NCI-H345 treated with DMSO at 0.1 percent for 48 hours (cell line): ENCODE data around the gene CENPP.

Experiments
- DNase-seq: peaks from one replicate; lab custom pipeline; 2025; ENCODE audit not compliant: unreplicated experiment; lab: John Stamatoyannopoulos, UW

CENPP gene

DNA sequence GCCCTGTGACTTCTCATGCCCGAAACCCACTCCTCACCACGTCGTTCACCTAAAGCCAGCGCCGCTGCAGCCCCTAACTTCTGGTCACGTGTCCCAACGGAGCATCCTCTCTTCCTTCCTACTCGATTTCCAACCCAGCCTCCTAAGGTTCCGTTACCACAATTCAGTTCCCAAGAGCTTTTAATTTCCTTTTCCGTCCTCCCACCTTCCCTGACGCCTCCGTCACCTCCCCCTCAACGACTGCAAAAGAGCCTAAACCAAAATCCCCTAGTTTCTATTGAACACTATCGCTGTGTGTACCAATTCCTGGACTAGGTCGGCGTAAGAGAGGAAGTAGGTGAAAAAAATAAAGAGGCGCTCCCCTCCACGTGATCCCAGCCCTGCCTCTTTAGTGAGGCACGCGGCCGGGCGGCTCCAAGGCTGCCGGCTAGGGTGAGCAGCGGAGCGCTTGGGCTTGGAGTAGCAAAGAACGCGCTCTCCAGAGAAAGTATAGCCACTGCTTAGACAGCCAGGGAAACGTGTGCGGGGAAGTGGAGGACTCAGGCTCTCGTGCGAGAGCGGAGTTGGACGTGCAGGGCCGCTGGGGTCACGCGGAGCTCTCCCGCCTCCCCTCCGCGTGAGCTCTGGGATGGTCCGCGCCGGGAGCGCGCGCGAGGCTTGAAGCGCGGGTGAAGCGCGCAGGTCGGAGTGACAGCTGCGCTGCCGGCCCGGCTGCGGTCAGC, at the start of gene CENPP, which contains the start of gene NOL8:
TSS of gene CENPP (plus strand) at position 685 of the 722 bp plus-strand sequence.
TSS of gene NOL8 (minus strand) at position 82 of the 722 bp plus-strand sequence. CDS start 1,189 bp downstream, outside the sequence.
- DNase-seq: peak; percentile 84

DNA sequence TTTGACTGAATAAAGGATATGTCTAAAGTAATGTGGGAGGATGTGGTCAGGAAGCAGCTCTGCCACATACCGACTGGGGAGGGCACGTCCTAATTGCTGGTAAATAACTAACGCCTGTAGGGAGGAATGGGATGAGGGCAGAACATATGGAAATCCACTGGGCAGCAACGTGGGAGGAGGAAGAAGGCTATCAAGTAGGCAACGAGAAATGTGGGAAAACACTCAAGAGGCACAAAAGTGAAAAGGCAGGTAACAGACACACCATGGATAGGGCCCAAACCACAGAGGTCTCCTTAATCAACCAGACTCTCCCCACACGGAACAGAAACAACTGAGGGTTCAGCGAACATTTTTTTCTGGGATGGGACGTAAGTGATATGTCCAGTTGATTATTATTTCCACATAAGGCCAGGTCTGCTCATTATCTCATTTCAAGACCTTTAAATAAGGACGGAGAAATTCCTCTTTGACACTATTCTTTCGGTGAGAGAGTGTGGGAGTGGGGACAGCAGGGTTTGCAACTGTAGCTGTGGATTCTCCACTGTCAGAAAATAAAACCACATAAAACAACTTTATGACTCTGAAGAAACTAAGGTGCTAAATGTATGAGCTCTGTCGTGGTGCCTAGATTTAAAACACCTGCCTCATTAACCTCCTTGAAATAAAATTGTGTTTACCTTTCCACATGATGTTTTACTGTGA, 49.3 kb upstream of the CENPP start:
- no peak for DNase-seq

DNA sequence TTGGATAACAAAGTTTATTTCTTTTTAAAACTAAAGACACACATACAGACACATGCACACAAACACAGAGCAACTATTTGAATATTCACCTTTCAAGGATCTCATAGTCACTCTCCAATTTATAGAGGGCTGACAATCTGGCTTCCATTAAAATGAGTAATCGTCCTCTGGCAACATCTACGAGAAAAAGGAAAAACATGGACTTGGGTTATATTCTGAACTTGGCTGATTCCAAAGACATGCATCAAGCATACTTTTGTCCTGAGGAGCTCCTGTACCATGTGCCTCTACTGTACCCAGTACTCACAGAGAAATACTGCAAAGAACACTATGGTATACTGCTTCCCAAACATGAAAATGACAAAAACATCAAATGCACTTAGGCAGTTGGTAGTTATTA, 47.6 kb upstream of the CENPP start:
- no peak for DNase-seq

DNA sequence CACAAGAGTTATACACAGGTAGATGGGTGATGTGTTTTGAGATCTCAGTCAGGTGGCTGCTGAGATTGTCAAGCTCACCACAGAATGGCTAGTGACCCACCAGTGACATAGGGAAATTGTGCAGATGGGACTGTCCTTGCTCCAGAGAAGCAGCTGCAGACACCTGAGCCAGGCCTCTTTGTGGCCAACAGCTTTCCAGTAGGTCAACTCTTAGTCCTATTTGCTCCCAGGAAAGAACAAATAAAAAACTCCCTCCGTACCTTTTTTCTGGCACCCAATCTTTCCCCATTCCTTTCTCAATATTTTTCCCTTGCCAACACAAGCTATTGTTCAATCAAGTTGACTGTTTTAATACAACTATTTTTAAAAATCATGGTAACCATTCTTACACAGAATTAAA, 46.5 kb upstream of the CENPP start:
- no peak for DNase-seq

DNA sequence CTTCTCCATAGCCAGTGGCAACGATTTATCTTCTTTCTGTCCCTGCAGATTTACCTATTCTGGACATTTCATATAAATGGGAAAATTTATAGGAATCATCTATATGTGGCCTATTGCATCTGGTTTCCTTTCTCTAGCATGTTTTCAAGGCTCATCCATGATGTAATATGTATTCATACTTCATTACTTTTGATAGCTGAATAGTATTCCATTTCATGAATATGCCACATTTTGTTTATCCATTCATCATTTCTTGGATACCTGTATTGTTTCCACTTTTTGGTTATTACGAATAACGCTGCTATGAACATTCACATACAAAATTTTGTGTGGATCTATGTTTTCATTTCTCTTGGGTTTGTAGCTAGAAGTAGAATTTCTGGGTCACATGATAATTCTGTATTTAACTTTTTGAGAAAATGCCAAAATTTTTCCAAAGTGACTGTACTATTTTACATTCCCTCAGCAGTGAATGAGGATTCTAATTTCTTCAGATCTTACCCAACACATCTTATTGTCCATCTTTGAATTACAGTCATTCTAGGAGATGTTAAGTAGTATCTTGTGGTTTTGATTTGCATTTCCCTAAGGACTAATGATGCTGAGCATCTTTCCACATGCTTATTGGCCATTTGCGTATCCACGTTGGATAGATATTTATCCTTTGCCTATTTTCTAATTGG, 35.9 kb upstream of the CENPP start:
- no peak for DNase-seq

DNA sequence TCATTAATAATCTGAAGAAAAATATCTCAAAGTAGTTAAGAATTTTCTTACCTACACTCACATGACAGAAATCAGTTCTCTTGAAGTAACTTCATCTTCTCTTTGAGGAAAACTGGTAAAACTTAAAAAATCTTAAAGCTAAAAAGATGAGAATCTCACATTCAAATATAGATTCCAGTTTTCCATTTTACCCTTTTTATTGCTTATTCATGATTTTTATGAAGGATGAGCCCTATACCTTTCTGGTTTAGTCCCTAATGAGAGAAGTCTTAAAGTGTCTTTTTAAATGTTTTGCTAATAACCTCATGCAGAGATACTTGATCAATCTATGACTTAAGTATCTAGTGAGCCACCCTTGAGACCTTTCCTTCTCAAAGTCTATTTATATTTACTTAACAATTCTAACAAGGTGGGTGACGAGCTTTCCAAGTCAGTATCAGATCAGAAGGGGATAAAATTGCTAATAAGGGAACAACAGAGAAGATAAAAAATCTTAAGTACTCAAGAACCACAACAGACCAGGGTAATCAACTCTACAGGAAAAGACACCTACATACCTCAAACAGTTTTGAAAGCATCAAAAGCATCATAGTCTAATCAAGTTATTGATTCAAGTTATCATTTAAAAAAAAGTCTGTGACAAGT, 34.8 kb upstream of the CENPP start:
- DNase-seq: no peak

DNA sequence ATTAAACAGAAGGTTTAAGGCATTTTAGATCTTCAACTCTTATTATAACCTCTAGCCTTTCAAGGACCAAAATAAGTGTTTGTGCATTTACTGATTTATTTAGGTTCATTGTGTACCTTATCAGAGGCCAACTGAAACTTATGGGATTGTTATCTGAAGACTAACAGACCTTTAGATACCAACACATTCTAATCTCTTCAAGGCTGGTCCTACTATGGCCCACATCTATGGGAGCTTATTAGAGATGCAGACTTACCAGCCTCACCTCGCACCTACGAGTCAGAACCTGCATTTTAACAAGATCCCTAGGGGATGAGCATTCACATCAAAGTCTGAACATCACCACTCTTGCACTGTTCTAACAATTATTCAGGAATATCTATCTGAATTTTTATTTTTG, 34.2 kb upstream of the CENPP start:
- no peak for DNase-seq

DNA sequence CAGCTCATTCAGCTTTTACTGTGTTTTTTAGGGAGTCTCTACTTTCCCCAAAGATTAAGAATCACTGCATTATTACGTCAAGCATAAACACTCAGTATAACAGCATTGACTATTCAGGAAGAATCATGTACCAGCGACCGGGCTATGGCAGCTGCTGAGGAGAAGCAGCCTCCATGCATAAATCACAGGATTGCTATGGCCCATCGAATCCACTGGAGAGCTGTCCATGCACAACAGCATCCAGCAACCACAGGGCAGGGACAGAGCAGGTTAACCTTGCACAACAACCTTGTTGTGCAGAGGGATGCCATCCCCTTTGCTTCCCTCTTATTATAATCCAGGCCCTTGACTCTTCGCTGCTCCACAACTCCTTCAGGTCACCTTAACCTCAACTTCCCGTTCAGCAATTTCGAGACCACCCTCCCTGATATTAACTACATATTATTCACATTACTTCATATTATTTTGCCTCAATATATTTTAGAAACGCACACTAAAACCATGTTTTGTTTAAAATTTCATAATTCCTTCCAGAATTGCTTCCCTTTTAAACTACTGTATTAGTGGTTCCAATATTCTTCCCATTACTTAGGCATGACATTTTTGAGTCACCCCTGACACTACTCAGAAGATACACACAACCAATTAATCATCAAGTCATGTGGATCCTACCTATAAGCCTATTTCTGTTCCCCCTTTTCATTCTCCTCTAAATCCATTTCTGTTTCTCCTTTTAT, 33.2 kb upstream of the CENPP start:
- no peak for DNase-seq

DNA sequence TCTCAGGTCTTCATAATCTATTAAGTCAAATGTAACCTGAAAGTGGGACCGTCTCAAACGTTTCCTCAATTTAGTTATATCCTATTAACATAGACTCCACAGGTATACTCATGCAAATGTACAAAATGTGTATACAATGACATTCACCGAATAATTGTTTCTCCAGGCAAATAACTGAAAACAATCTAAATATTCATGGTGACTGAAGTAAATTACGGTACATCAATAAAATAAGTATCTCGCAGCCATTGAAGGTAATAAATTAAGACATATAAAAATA, 32.7 kb upstream of the CENPP start:
- no peak for DNase-seq

DNA sequence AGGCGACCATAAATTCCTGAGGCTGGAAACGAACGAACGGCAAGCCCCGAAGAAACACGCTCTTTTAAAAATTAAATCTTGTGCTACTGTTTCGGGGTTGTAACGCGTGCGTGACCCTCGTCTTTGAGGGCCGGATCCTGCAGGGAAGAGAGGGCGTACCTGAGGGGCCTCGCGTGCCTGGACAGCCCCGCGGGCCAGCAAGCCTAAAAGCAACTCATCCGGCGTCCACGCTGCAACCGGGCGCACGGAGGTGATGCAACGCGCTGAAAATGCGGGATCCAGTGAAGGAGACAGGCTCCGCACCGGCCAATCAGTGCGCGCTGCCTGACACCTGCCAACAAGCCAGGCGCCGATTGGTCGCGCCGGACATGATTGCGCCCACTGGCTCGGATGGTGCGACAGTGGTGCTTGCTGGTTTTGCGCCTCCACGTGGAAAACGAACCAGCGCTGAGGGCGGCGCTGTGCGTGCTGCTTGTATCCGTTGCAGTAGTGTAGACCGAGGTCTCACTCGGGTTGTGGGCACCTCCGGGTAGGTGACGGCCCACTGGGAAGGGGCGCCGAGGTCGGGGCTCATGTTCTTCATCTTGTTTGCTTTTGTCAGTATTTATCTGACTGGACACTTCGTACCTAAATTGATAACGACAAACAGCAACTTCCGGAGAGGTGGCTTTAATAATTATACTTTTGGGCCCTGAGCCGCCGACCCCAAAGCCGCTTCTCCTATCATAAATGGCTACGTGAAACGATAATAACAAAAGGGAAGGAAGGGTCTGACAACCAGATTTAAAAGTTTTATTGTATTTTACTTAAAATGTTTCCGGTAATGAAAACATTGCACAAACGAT, 32.1 kb upstream of the CENPP start, which contains the start of gene IARS1:
TSS of gene IARS1 (minus strand) at position 246 of the 845 bp plus-strand sequence. CDS start 4,278 bp downstream, outside the sequence.
- peak; percentile 72 for DNase-seq

DNA sequence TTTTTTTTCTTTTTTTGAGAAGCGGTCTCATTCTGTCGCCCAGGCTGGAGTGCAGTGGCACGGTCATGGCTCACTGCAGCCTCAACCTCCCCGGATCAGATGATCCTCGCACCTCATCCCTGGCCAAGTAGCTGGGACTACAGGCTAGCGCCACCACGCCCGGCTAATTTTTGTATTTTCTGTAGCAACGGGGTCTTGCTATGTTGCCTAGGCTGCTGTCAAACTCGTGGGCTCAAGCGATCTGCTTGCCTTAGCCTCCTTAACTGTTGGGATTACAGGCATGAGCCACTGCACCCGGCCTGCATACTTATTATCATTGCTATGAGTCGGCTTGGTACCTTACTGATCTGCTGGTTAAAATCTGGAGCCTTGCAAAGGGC, 31.5 kb upstream of the CENPP start:
- no peak for DNase-seq

DNA sequence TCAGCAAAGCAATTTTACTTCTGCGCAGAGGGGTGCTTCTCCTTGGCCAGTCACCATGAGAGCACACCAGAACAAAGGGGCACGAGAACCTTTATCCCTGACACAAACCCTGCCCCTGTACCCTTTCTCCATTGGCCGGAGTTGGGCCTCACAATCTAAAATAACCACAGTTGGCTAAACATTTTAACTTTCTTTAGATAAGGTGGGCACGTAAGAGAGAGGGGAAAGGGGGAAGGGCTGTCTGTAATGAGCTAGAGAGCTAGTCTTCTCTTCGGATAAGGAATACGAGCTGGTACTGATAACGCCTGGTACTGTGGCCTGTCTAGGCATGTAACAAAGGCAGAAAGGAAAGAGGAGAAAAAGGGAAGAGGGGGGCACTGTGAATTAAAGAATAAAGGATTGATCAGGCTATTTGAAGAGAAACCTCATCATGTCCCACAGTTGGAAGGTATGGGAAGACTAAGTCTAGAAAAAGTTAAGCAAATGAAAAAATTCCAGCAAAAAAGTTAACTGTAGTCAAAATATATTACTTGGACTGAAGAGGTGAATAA, 30.4 kb upstream of the CENPP start:
- no peak for DNase-seq

DNA sequence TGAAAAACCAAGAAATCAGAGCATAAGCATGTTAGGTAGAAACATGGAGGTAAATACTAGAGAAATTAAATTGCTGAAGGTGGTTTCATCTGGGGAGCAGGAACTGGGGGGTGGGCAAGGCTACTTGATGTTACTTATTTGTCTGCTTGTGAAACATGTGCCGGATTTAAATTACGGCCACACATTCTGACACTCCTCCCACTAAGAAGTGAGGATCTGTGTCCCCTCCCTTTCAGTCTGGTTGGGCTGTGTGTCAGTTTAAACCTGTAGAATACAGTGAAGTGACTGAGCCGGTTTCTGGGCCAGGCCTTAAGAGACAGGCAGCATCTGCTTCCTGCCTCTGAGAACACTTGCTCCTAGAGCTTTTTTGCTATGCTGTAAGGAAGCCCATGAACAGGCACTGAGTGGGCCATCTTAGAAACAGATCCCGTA, 29.9 kb upstream of the CENPP start:
- DNase-seq: no peak

DNA sequence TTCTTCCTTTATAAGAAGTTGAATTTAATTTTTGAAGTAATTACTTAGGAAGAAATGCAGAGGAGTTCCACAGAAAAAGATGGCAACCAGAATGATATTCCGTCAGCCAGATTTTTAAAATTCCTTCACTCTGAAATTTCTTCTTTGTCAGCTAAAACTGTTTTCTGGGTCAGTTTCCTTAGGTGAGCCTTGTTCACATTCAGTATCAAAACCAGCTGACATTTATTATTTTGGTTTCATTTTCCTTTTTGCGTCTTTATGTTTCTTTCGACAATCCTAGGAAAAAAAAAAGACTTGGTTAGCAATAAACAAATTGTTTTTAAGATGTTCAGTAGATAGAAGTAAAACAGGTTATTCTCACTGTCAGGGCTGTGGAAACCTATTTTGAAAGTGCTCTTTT, 28.1 kb upstream of the CENPP start:
- no peak for DNase-seq

DNA sequence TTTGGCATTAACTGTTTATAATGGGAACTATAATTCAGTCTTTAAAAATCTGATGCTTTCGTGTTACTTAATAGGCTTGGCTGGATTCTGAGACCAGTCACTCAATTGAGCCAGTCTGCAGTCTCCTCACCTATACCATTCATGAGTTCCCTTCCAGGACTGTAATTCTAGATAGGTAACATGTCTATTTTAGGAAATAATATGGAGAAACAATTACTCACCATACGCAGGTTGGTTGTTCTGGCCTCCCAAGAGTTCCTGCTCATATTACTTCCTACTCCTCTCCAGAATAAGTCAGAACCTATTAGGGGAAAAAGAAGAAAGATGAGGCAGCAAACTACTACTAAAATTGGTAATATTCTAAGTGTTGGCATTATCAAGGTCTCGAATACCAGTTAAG, 27.7 kb upstream of the CENPP start:
- no peak for DNase-seq

DNA sequence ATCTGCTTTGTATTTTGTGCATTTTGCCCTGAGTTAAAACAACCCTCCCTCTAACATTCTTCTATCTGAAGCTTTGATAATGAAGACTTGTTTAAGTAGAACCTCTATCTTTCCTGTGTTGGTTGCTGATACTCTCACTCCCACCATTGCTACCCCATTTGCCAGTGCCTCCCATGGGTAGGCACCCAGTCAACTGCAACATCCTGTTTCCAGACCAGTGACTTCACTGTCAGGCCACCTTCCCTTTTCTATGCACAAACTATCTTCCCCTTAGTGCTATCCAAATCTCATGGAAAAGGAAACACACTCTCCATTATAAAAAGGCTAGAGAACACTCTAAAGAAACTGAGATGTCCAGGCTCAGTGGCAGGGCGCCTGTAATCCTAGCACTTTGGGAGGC, 26.6 kb upstream of the CENPP start:
- no peak for DNase-seq

DNA sequence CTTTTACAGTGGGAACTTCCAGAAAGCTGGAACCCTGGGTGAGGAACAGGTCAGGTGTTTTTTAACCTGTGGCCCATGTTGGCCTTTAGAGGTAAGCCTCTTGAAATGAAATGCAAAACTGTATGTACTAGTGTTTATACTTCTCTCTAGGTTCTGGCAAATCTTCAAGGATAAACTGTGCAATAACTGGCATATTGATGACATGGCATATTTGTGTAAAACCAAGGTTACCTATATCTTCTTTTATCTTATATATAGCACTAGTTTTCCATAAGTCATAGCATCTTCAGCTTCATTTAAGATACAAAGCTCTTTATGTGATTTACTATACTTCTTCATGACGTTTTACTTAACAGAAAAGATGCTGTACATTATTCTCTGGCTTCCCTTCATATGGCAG, 24.8 kb upstream of the CENPP start:
- DNase-seq: no peak

DNA sequence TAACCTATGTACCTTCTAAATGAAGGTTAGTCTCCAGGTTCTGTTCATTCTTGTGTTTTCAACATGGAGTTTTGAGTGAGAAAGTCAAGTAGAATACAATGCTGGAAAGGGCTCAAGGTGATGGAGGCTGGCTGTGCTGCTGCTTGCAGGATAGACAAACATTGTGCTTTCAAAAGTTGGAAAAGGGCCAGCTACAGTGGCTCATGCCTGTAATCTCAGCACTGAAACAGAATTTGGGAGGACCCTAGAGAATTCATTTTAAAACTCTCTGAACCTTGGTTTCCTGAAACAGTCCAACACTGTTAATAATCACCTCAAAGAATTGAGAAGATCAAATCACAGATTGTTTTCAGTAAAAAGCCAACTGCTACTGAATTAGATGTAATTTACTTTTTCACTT, 16.9 kb upstream of the CENPP start:
- no peak for DNase-seq

DNA sequence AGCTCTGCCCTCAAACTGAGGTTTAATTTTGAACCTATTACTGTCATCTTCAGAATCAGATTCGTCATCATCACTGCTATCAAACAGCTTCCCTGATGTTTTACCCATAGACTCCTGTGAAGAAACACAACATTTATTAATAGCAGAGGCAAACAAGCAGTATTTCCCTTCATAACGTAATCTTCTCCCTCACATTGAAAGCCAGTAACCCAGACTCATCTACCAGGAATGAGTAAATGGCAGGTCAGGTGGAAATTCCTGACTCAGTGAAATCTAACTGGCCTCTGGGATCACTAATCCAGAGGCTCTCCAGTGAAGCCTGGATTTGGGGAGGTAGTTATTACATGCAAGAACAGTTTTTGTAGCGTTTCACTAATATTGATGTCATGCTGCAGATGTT, 15.2 kb upstream of the CENPP start:
- no peak for DNase-seq
